Suprapubic skin (tissue), 4 donors: ENCODE measurements around the gene FSCN2. TPM values are rescaled to one million over a fixed set of nuclear protein-coding genes. Genes with fewer than 3 reads are reported as not detected.
A peak's percentile ranks its signal among the peaks of the same experiment; 100 is the strongest.

ENCODE experiments used
- DNase-seq, 2 donors: peaks; one replicate each; pipeline ENCODE4 v3.0.0-alpha.2; 2019; ENCODE audit warnings: low spot score in 2 of 2
- H3K27ac ChIP-seq: fragments of 200-600 bp; sonication (generic); one replicate; pipeline ENCODE4 v1.5.1; 2019
- H3K27me3 ChIP-seq: fragments of 200-600 bp; sonication (generic); one replicate; pipeline ENCODE4 v1.5.1; 2019
- H3K36me3 ChIP-seq: fragments of 200-600 bp; sonication (generic); one replicate; pipeline ENCODE4 v1.5.1; 2019
- H3K4me1 ChIP-seq: fragments of 200-600 bp; sonication (generic); one replicate; pipeline ENCODE4 v1.5.1; 2019
- H3K4me3 ChIP-seq: fragments of 200-600 bp; sonication (generic); one replicate; pipeline ENCODE4 v1.5.1; 2019; ENCODE audit warnings: mild to moderate bottlenecking
- H3K9me3 ChIP-seq: fragments of 200-600 bp; sonication (generic); one replicate; pipeline ENCODE4 v1.5.1; 2019
- EP300 ChIP-seq: sonication (generic); formaldehyde crosslinking; IDR thresholded peaks from one replicate; pipeline ENCODE4 v1.6.1; 2017; ENCODE audit warnings: antibody characterized with exemption
- POLR2A ChIP-seq, 2 donors: fragments of 450-650 bp; IDR thresholded peaks; one replicate each; pipeline ENCODE4 v1.6.1; 2017; ENCODE audit warnings: antibody characterized with exemption in 2 of 2, mild to moderate bottlenecking in 2 of 2, moderate library complexity in 2 of 2
- POLR2AphosphoS5 ChIP-seq, 3 donors: sonication (generic); formaldehyde crosslinking; IDR thresholded peaks; one replicate each; pipeline ENCODE4 v1.6.1; 2017; ENCODE audit warnings: antibody characterized with exemption in 3 of 3
- WGBS: methylation state at CpG from one replicate; pipeline ENCODE4 v1.1.5; 2018; 5-methylcytosine and 5-hydroxymethylcytosine counted together
- total RNA-seq, 4 donors: library from RNA; depleted of rRNA; stranded (reverse); fragments of >200 nt; gene quantifications; one replicate each; pipeline ENCODE4 v1.1.0, GENCODE V29; 2016
- TF ChIP-seq, protein P1 (sequence below), 2 donors: fragments of 200-600 bp in 1 of 2; fragments of 450-650 bp in 1 of 2; sonication (generic) in 1 of 2; IDR thresholded peaks; one replicate each; pipeline ENCODE4 v1.5.1; 2016 to 2019; ENCODE audit warnings: antibody characterized with exemption in 2 of 2, mild to moderate bottlenecking in 1 of 2, moderate library complexity in 1 of 2

FSCN2 gene
- total RNA-seq, 4 donors from 2014 or later: 0.52 to 4.7 (median 3.3) TPM

DNA sequence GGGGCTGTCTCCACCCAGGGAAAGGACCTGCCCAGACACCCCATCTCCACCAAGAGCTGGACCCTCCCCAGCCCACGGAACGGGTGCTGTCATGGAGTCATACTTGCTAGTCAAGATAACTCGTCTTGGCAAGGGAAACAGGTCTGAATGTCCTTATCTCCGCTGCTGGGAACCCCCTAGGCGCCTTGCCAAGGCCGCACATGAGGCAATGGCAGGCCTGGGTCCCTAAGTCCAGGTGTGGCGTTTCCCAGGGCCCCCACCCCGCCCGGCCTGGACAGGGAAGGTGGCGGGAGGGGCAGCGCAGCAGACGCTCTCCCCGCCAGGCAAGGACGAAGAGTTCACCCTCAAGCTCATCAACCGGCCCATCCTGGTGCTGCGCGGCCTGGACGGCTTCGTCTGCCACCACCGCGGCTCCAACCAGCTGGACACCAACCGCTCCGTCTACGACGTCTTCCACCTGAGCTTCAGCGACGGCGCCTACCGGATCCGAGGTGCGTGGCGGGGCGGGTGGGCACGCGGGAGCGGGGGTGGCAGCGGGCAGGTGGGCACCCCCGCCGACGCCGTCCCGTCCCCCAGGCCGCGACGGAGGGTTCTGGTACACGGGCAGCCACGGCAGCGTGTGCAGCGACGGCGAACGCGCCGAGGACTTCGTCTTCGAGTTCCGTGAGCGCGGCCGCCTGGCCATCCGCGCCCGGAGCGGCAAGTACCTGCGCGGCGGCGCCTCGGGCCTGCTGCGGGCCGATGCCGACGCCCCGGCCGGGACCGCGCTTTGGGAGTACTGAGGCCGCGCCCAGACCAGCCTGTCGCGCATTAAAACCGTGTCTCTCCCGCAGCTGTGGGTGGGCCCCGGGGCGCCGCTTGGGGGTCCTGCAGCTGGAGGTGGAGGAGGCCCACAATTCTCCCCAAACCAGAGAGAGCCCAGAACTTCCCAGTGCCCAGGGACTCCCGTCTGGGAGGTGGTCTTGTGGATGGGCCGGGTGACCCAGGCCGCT lies 8.4 kb downstream of the FSCN2 start:
- 6% methylated on average over 31 of the region's 89 CpGs for WGBS
- TF ChIP-seq POLR2AphosphoS5 (IDR thresholded peaks at IDR 0.05) (no peak), POLR2A (IDR thresholded peaks at IDR 0.05) (no peak), EP300 (no peak)
- TF ChIP-seq, protein P1, sequence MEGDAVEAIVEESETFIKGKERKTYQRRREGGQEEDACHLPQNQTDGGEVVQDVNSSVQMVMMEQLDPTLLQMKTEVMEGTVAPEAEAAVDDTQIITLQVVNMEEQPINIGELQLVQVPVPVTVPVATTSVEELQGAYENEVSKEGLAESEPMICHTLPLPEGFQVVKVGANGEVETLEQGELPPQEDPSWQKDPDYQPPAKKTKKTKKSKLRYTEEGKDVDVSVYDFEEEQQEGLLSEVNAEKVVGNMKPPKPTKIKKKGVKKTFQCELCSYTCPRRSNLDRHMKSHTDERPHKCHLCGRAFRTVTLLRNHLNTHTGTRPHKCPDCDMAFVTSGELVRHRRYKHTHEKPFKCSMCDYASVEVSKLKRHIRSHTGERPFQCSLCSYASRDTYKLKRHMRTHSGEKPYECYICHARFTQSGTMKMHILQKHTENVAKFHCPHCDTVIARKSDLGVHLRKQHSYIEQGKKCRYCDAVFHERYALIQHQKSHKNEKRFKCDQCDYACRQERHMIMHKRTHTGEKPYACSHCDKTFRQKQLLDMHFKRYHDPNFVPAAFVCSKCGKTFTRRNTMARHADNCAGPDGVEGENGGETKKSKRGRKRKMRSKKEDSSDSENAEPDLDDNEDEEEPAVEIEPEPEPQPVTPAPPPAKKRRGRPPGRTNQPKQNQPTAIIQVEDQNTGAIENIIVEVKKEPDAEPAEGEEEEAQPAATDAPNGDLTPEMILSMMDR (IDR thresholded peaks at IDR 0.05): no peak
- Histone ChIP-seq H3K4me3 (peak overlapping the region; percentile 7), H3K4me1 (peaks cover 19% of the 10 kb centered on the region), H3K27me3 (peaks cover 29% of the 10 kb centered on the region), H3K36me3 (peaks cover 30% of the 10 kb centered on the region), H3K9me3 (no peaks in the 10 kb centered on the region), H3K27ac (no peak overlapping the region)
- DNase-seq: no peak

DNA sequence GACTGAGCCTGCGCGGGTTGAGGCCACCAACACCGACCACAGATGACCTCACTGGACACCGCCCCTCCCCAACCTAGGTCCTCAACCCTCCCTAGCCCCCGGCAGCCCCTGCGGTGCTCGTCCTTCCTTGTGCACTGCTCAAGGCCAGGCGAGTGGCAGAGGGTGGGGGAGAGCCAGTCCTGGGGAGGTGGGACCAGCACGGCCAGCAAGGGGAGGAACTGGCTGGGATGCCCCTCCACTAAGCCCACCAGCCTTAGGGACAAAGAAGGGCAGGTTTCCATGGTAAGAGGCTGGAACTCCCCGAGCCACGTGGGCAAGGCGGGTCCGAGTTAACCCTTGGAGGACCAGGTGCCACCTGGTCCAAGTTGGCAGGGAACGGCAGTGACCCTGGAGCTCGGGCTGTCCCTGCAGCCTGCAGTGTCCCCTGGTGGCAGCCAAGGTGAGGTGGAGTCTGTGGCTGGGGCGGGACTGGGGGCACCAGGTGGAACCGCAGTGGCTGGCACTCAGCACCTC lies 9.2 kb downstream of the FSCN2 start:
- Histone ChIP-seq H3K27me3 (peaks cover 29% of the 10 kb centered on the region), H3K4me3 (no peak overlapping the region), H3K36me3 (peaks cover 31% of the 10 kb centered on the region), H3K27ac (no peak overlapping the region), H3K9me3 (no peaks in the 10 kb centered on the region), H3K4me1 (peaks cover 19% of the 10 kb centered on the region)
- no peak for DNase-seq
- TF ChIP-seq, protein P1 (IDR thresholded peaks at IDR 0.05): peak; percentile 37 to 47
- TF ChIP-seq EP300 (no peak), POLR2A (IDR thresholded peaks at IDR 0.05) (no peak), POLR2AphosphoS5 (IDR thresholded peaks at IDR 0.05) (no peak)
- WGBS: 13% methylated on average over 6 of the region's 17 CpGs

DNA sequence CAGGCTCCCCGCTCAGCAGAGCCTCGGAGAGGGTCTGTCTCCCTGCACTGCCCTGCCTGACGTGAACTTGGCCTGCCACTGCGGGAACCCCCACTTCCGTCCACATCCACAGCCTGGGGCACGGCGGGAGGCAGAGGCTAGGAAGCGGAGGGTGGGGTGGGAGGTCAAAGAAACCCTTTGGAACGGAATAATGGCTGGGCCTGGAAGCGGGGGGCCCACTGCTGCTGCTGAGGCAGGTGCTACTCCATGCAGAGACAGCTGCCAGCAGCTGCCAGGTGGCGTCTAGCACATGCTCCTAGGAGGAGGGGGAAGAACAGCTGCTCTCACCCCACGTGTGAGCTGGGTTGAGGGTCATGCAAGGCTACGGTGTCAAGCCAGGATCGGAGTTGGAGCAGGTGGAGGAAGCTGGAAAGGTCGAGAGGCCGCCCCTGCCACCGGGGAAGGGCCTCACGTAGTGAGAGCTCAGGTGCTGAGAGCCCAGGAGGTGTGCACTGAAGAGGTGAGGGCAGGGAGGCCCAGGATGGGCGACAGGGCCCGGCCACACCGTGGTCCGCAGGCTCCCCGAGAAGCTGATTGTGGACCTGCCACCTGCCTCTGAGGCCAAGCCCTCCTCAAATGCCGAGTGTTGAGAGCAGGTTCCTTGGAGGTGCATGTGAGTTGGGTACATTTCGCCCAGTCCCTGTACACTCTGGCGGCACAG lies 9.8 kb downstream of the FSCN2 start:
- Histone ChIP-seq H3K36me3 (peaks cover 37% of the 10 kb centered on the region), H3K4me1 (peaks cover 19% of the 10 kb centered on the region), H3K27ac (no peak overlapping the region), H3K4me3 (no peak overlapping the region), H3K27me3 (peaks cover 29% of the 10 kb centered on the region), H3K9me3 (no peaks in the 10 kb centered on the region)
- 69% methylated on average over 21 of the region's 26 CpGs for WGBS
- TF ChIP-seq POLR2AphosphoS5 (IDR thresholded peaks at IDR 0.05) (no peak), POLR2A (IDR thresholded peaks at IDR 0.05) (no peak), EP300 (no peak)
- TF ChIP-seq, protein P1 (IDR thresholded peaks at IDR 0.05): no peak
- DNase-seq: no peak

DNA sequence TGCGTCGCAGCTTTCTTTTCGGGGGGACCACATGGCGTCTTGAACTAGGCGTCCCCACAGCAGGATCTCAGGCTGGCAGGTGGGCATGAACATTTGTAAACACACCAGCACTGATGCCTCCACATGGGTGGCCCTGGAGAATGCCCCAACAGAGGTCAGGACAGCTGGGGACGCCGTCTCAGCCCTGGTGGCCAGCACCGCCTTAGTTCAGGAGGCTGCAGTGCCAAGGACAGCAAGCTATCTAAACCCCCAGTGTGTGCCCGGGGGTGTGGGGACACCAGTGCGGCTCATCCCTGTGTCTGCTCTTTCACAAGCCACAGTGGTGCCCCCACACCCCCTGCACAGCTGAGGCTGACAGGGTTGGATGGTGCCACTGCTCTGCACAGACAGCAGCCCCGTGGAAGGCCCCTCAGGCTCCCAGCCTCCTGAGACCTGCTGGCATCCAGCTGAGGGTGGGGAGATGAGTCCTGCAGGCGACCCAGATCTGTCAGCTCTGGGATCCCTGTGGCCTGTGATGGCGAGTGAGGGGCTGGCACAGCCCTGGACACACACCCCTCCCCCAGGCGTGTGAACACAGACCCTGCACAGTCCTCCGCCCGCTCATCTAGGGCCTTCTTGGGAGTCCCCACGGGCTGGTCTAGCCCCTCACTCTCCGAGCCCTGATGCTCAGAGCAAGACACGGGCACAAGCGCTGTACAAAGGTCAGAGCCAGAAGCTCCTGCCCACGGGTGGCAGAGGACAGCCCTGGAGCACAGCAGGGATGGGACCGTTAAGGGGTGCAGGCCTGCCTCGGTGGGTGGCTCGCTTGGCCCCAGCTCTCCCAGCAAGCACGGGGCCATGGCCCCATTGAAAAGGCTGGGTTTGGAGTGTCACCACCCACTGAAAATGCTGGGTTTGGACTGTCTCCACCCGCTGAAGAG lies 10.7 kb downstream of the FSCN2 start:
- WGBS: 85% methylated on average over 18 of the region's 26 CpGs
- no peaks in the 10 kb centered on the region for H3K9me3 ChIP-seq
- peaks cover 19% of the 10 kb centered on the region for H3K4me1 ChIP-seq
- H3K27ac ChIP-seq: no peak overlapping the region
- TF ChIP-seq, protein P1 (IDR thresholded peaks at IDR 0.05): no peak
- TF ChIP-seq POLR2AphosphoS5 (IDR thresholded peaks at IDR 0.05) (no peak), EP300 (no peak), POLR2A (IDR thresholded peaks at IDR 0.05) (no peak)
- peaks cover 46% of the 10 kb centered on the region for H3K36me3 ChIP-seq
- peaks cover 29% of the 10 kb centered on the region for H3K27me3 ChIP-seq
- no peak overlapping the region for H3K4me3 ChIP-seq
- no peak for DNase-seq
